Smooth muscle cell (in vitro differentiated cells): ENCODE results near the gene PON3. TPM values are rescaled to one million over a fixed set of nuclear protein-coding genes. Genes with fewer than 3 reads are reported as not detected.

ENCODE experiments used
- DNase-seq: peaks from one replicate; lab custom pipeline; 2025; ENCODE audit not compliant: unreplicated experiment; lab: John Stamatoyannopoulos, UW
- H2AFZ ChIP-seq: fragments of 200-600 bp; sonication (generic); 2 replicates; pipeline ENCODE4 v1.6.0; 2016; ENCODE audit warnings: antibody characterized with exemption, low read depth, mild to moderate bottlenecking
- H3F3A ChIP-seq: fragments of 200-600 bp; sonication (generic); 2 replicates; pipeline ENCODE4 v1.6.0; 2017; ENCODE audit warnings: antibody characterized with exemption, low read depth
- H3K27ac ChIP-seq: fragments of 200-600 bp; sonication (generic); 2 replicates; pipeline ENCODE4 v1.5.1; 2016; ENCODE audit warnings: low read depth, mild to moderate bottlenecking
- H3K27me3 ChIP-seq: fragments of 200-600 bp; sonication (generic); 2 replicates; pipeline ENCODE4 v1.6.1; 2016; ENCODE audit warnings: low read depth, mild to moderate bottlenecking
- H3K36me3 ChIP-seq: fragments of 200-600 bp; sonication (generic); 2 replicates; pipeline ENCODE4 v1.5.1; 2016; ENCODE audit warnings: low read depth
- H3K4me1 ChIP-seq: fragments of 200-600 bp; sonication (generic); 2 replicates; pipeline ENCODE4 v1.5.1; 2016; ENCODE audit warnings: low read depth
- H3K4me2 ChIP-seq: fragments of 200-600 bp; sonication (generic); 2 replicates; pipeline ENCODE4 v1.6.0; 2016; ENCODE audit warnings: mild to moderate bottlenecking
- H3K4me3 ChIP-seq: fragments of 200-600 bp; sonication (generic); 2 replicates; pipeline ENCODE4 v1.5.1; 2016; ENCODE audit warnings: mild to moderate bottlenecking
- H3K79me2 ChIP-seq: fragments of 200-600 bp; sonication (generic); 2 replicates; pipeline ENCODE4 v1.6.0; 2016; ENCODE audit warnings: low read depth, mild to moderate bottlenecking
- H3K9ac ChIP-seq: fragments of 200-600 bp; sonication (generic); 2 replicates; pipeline ENCODE4 v1.6.0; 2016; ENCODE audit warnings: low read depth
- H3K9me3 ChIP-seq: fragments of 200-600 bp; sonication (generic); replicated peaks from 2 replicates; pipeline ENCODE4 v1.5.1; 2016; ENCODE audit warnings: low read depth
- H4K20me1 ChIP-seq: fragments of 200-600 bp; sonication (generic); 2 replicates; pipeline ENCODE4 v1.6.0; 2016; ENCODE audit warnings: low read depth
- CTCF ChIP-seq: fragments of 200-600 bp; sonication (generic); IDR thresholded peaks from 2 replicates; pipeline ENCODE4 v1.5.1; 2017; ENCODE audit warnings: borderline replicate concordance, mild to moderate bottlenecking, antibody characterized with exemption; ENCODE audit not compliant: insufficient read depth, poor library complexity, severe bottlenecking
- WGBS: methylation state at CpG from one replicate; pipeline ENCODE4 v1.1.7; 2016; ENCODE audit warnings: low lambda C conversion rate; 5-methylcytosine and 5-hydroxymethylcytosine counted together
- polyA plus RNA-seq: library from polyadenylated mRNA; unstranded; fragments of >200 nt; fragmentation: Nextera tagmentation; extraction: Ambion mirVana; gene quantifications from 2 replicates; pipeline ENCODE4 v1.2.1, GENCODE V29; 2016
- total RNA-seq: library from RNA; depleted of rRNA; stranded (reverse); fragments of >200 nt; gene quantifications from 2 replicates; pipeline ENCODE4 v1.2.3, GENCODE V29; 2014

The PON3 gene
- total and polyA plus RNA-seq, 2 experiments from 2014 or later: not detected

DNA sequence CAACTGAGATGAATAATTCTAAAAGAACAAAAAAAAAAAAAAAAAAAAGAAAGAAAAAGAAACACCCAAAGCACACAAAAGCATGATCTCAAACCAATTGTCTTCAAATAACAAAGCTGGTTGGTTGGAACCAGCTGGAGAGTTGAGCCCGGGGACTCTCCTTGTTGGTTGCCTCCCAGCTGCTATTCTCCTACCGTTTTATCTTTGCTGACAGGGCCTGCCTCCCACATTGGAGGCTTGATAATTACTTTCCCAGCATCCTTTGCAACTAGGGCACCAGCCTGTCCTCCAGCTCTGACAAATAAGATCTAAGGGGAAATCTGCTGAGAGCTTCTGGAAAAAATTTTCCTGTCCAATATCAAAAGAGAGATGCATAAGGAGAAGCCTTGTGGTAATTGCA is 78.6 kb downstream of the PON3 start:
- DNase-seq: no peak
- no peaks in the 10 kb centered on the region for H3K9me3 ChIP-seq
- H3K4me1 ChIP-seq: peaks cover 6% of the 10 kb centered on the region
- H3K27ac ChIP-seq: no peak overlapping the region
- H3F3A ChIP-seq: peaks cover 6% of the 10 kb centered on the region
- TF ChIP-seq CTCF: no peak
- H3K27me3 ChIP-seq: no peaks in the 10 kb centered on the region
- no peaks in the 10 kb centered on the region for H4K20me1 ChIP-seq
- H3K79me2 ChIP-seq: no peaks in the 10 kb centered on the region
- 69% methylated on average over 2 of the region's 2 CpGs for WGBS
- H3K4me2 ChIP-seq: no peak overlapping the region
- H3K36me3 ChIP-seq: no peaks in the 10 kb centered on the region
- no peak overlapping the region for H3K9ac ChIP-seq
- H3K4me3 ChIP-seq: no peak overlapping the region
- no peak overlapping the region for H2AFZ ChIP-seq

- Histone ChIP-seq H3K4me3 (no peak overlapping the region), H3K9me3 (no peaks in the 10 kb centered on the region), H3K27ac (no peak overlapping the region), H3K79me2 (no peaks in the 10 kb centered on the region), H3K36me3 (no peaks in the 10 kb centered on the region), H3K9ac (no peak overlapping the region), H3K27me3 (no peaks in the 10 kb centered on the region), H3K4me2 (no peak overlapping the region), H2AFZ (no peak overlapping the region), H3F3A (peaks cover 6% of the 10 kb centered on the region), H4K20me1 (no peaks in the 10 kb centered on the region), H3K4me1 (peaks cover 3% of the 10 kb centered on the region)
- 87% methylated on average over 2 of the region's 2 CpGs for WGBS
- TF ChIP-seq CTCF: no peak
- DNase-seq: no peak
Observed at GRCh38 chr7:95316588-95316987, 79.6 kb downstream of the PON3 start.

GRCh38 chr7:95312561-95312960 is 83.6 kb downstream of the PON3 start:
- no peaks in the 10 kb centered on the region for H3F3A ChIP-seq
- DNase-seq: no peak
- H3K4me1 ChIP-seq: peaks cover 3% of the 10 kb centered on the region
- H3K9me3 ChIP-seq: no peaks in the 10 kb centered on the region
- H3K27ac ChIP-seq: no peak overlapping the region
- H3K9ac ChIP-seq: no peak overlapping the region
- no peaks in the 10 kb centered on the region for H3K27me3 ChIP-seq
- H3K79me2 ChIP-seq: no peaks in the 10 kb centered on the region
- no peak overlapping the region for H3K4me3 ChIP-seq
- H2AFZ ChIP-seq: no peak overlapping the region
- no peak for TF ChIP-seq CTCF
- 96% methylated on average over 4 of the region's 4 CpGs for WGBS
- H3K36me3 ChIP-seq: no peaks in the 10 kb centered on the region
- H3K4me2 ChIP-seq: no peak overlapping the region
- H4K20me1 ChIP-seq: no peaks in the 10 kb centered on the region

DNA sequence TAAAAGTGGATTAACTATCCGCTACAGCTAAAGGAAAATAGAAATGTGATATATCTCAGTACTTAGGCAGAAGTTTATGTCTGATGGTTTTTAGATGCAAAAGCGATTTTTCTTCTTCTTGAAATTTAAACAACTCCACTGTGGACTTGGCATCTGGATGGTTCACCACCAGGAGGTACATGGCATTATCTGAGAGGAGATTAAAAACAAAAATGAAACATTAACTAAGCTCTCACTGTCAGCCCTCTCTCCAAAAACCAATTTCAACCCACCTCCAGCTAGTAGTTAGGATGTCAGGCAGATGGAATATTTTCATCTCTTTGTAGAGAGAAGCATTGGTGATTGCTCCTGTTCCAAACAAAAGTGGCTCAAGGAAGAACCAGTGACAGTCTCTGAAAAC is 84.8 kb downstream of the PON3 start:
- TF ChIP-seq CTCF: no peak
- H3K27ac ChIP-seq: no peak overlapping the region
- no peaks in the 10 kb centered on the region for H3K79me2 ChIP-seq
- no peaks in the 10 kb centered on the region for H3K36me3 ChIP-seq
- H3K9ac ChIP-seq: no peak overlapping the region
- no peaks in the 10 kb centered on the region for H3K27me3 ChIP-seq
- no peak for DNase-seq
- no peaks in the 10 kb centered on the region for H3K4me1 ChIP-seq
- H4K20me1 ChIP-seq: no peaks in the 10 kb centered on the region
- H3K9me3 ChIP-seq: no peaks in the 10 kb centered on the region
- H2AFZ ChIP-seq: no peak overlapping the region
- WGBS: 93% methylated on average over 2 of the region's 2 CpGs
- H3F3A ChIP-seq: no peaks in the 10 kb centered on the region
- no peak overlapping the region for H3K4me3 ChIP-seq
- no peak overlapping the region for H3K4me2 ChIP-seq
